ENCODE results near the gene DCBLD1.

DCBLD1 gene

DNA sequence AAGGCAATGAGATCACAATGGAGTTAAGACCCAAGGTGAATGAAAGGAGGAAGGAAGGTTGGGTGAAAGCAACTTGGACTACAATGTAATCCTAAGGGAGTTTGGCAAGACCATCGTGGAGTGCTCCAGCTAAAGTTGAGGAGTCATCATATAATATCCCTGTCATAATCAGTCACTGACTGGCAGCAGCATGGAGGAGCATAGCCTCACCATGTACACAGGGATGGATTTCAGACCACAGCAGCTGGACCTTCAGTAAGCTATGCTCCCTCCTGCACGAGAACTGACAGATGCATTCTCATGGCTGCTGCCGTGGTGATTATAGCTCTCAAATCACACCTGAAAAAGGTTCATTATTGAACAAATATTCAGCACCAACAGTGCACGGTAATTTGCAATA, 76.8 kb downstream of the DCBLD1 start:
- Histone ChIP-seq H3K9me2 (ENCODE audit: low read depth, low read length) (no peaks in the 10 kb centered on the region), H3K9ac (ENCODE audit: low read length) (no peak overlapping the region), H3K4me2 (ENCODE audit: low read length) (no peak overlapping the region), H3K27me3 (ENCODE audit: insufficient read depth, low read length) (no peaks in the 10 kb centered on the region), H3K27ac (ENCODE audit: low read depth, low read length, poor library complexity, severe bottlenecking) (no peak overlapping the region), H3F3A (ENCODE audit: insufficient read depth, low read length) (no peaks in the 10 kb centered on the region; the same call in 1 of the 2 replicates), H3K4me3 (ENCODE audit: low read depth, low read length, poor library complexity, severe bottlenecking) (no peak overlapping the region), H3K4me1 (ENCODE audit: insufficient read depth, low read length, severe bottlenecking) (peaks cover 5% of the 10 kb centered on the region), H3K36me3 (ENCODE audit: insufficient read depth, low read length) (peaks cover 22% of the 10 kb centered on the region; the same call in 1 of the 2 replicates), H2AFZ (ENCODE audit: low read length) (no peak overlapping the region), H4K20me1 (ENCODE audit: insufficient read depth, low read length) (no peaks in the 10 kb centered on the region), H3K9me3 (ENCODE audit: low read length) (no peaks in the 10 kb centered on the region), H3K79me2 (ENCODE audit: insufficient read depth, low read length) (no peaks in the 10 kb centered on the region)
- no peak for TF ChIP-seq EZH2 (IDR thresholded peaks at IDR 0.05; ENCODE audit: borderline replicate concordance, low read length)
- TF ChIP-seq, protein P1, sequence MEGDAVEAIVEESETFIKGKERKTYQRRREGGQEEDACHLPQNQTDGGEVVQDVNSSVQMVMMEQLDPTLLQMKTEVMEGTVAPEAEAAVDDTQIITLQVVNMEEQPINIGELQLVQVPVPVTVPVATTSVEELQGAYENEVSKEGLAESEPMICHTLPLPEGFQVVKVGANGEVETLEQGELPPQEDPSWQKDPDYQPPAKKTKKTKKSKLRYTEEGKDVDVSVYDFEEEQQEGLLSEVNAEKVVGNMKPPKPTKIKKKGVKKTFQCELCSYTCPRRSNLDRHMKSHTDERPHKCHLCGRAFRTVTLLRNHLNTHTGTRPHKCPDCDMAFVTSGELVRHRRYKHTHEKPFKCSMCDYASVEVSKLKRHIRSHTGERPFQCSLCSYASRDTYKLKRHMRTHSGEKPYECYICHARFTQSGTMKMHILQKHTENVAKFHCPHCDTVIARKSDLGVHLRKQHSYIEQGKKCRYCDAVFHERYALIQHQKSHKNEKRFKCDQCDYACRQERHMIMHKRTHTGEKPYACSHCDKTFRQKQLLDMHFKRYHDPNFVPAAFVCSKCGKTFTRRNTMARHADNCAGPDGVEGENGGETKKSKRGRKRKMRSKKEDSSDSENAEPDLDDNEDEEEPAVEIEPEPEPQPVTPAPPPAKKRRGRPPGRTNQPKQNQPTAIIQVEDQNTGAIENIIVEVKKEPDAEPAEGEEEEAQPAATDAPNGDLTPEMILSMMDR (IDR thresholded peaks at IDR 0.05; ENCODE audit: low read length): no peak

DNA sequence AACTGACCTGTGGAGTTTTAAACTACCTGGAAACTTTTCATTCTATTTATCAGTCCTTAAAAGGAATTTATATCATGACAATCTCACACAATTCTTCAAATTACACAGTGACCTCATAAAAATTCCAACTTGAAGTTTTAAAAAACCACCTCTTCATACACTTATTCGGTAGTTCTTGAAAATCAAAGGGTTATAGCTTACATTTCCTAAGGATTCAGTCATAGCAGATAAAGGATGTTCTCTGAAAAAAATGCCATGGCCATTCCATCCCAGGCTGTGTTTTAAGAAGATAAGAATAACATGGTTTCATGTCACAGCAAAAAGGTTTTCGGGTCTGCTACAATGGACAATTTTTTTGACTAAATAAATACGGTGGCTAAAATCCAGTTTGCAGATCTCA, 78.7 kb downstream of the DCBLD1 start:
- H3K9ac ChIP-seq (ENCODE audit: low read length): no peak overlapping the region
- H3K36me3 ChIP-seq (ENCODE audit: insufficient read depth, low read length): peaks cover 39% of the 10 kb centered on the region
- no peaks in the 10 kb centered on the region for H3K4me1 ChIP-seq (ENCODE audit: insufficient read depth, low read length, severe bottlenecking)
- no peaks in the 10 kb centered on the region for H3K9me3 ChIP-seq (ENCODE audit: low read length)
- no peaks in the 10 kb centered on the region for H3F3A ChIP-seq (ENCODE audit: insufficient read depth, low read length)
- H3K27ac ChIP-seq (ENCODE audit: low read depth, low read length, poor library complexity, severe bottlenecking): no peak overlapping the region
- H3K79me2 ChIP-seq (ENCODE audit: insufficient read depth, low read length): no peaks in the 10 kb centered on the region
- no peaks in the 10 kb centered on the region for H3K9me2 ChIP-seq (ENCODE audit: low read depth, low read length)
- H3K4me3 ChIP-seq (ENCODE audit: low read depth, low read length, poor library complexity, severe bottlenecking): no peak overlapping the region
- TF ChIP-seq, protein P1 (IDR thresholded peaks at IDR 0.05; ENCODE audit: low read length): no peak
- no peak for TF ChIP-seq EZH2 (IDR thresholded peaks at IDR 0.05; ENCODE audit: borderline replicate concordance, low read length)
- H4K20me1 ChIP-seq (ENCODE audit: insufficient read depth, low read length): no peaks in the 10 kb centered on the region
- H3K4me2 ChIP-seq (ENCODE audit: low read length): no peak overlapping the region
- H2AFZ ChIP-seq (ENCODE audit: low read length): no peak overlapping the region
- no peaks in the 10 kb centered on the region for H3K27me3 ChIP-seq (ENCODE audit: insufficient read depth, low read length)

DNA sequence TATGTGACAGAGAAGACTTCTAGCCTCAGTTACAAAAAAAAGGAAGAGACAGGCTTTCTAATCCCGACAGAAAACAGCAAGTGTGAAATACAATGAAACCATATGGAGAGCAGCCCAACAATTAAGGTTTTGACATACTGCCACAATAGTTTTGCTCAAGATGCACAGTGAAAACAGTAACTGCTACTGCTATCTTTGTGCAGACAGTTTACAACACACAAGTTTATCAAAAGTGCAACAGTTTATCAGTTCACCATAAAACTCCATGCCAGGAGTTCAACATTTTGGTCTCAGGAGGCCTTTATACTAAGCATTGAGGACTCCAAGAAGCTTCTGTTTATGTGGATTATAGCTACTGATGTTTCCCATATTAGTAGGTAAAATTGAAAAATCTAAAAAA, 82.2 kb downstream of the DCBLD1 start:
- Histone ChIP-seq H3K36me3 (ENCODE audit: insufficient read depth, low read length) (peaks cover 69% of the 10 kb centered on the region), H3K9me2 (ENCODE audit: low read depth, low read length) (no peaks in the 10 kb centered on the region), H2AFZ (ENCODE audit: low read length) (no peak overlapping the region), H4K20me1 (ENCODE audit: insufficient read depth, low read length) (no peaks in the 10 kb centered on the region), H3K4me3 (ENCODE audit: low read depth, low read length, poor library complexity, severe bottlenecking) (no peak overlapping the region), H3K79me2 (ENCODE audit: insufficient read depth, low read length) (no peaks in the 10 kb centered on the region), H3K9me3 (ENCODE audit: low read length) (no peaks in the 10 kb centered on the region), H3K4me1 (ENCODE audit: insufficient read depth, low read length, severe bottlenecking) (no peaks in the 10 kb centered on the region), H3K27me3 (ENCODE audit: insufficient read depth, low read length) (no peaks in the 10 kb centered on the region), H3F3A (ENCODE audit: insufficient read depth, low read length) (no peaks in the 10 kb centered on the region), H3K27ac (ENCODE audit: low read depth, low read length, poor library complexity, severe bottlenecking) (no peak overlapping the region), H3K4me2 (ENCODE audit: low read length) (no peak overlapping the region), H3K9ac (ENCODE audit: low read length) (no peak overlapping the region)
- TF ChIP-seq, protein P1 (IDR thresholded peaks at IDR 0.05; ENCODE audit: low read length): no peak
- no peak for TF ChIP-seq EZH2 (IDR thresholded peaks at IDR 0.05; ENCODE audit: borderline replicate concordance, low read length)

All from OCI-LY1 (cell line).